Fibroblast of villous mesenchyme (primary cell): ENCODE measurements around the gene TTYH2. TPM values are rescaled to one million over a fixed set of nuclear protein-coding genes. Genes with fewer than 3 reads are reported as not detected.

Experiments
- DNase-seq: peaks from one replicate; pipeline ENCODE4 v3.0.0-alpha.2; 2010; ENCODE audit warnings: low read depth
- H3K4me3 ChIP-seq: 2 replicates; pipeline ENCODE4 v1.5.1; 2011; ENCODE audit warnings: low read depth, mild to moderate bottlenecking, low read length
- CTCF ChIP-seq: IDR thresholded peaks from 2 replicates; pipeline ENCODE4 v1.5.1; 2012; ENCODE audit warnings: low read depth, mild to moderate bottlenecking, low read length; ENCODE audit not compliant: insufficient read depth
- total RNA-seq: library from RNA; depleted of rRNA; stranded (reverse); fragments of >200 nt; gene quantifications from 2 replicates; pipeline ENCODE4 v1.2.3, GENCODE V29; 2012

TTYH2 gene
- total RNA-seq, 1 donor = 1.3 TPM

DNA sequence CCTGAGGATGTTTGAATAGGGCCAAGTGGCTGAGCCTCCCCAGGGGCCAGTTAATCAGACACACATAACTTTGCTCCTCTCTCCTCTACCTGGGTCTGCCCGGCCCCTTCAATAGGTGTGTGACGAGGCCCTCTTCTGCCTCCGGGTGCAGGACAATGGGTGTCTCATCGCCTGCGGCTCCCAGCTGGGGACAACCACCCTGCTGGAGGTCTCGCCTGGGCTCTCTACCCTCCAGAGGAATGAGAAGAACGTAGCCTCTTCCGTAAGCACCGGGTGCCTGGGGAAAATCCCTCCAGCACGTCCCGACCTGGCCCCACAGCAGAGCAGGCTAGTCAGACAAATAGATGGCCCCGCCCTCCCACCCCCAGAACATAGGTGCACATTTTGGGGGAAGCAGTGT, 96.5 kb downstream of the TTYH2 start:
- TF ChIP-seq CTCF = no peak
- no peak for DNase-seq
- no peak overlapping the region for H3K4me3 ChIP-seq

Other genes starting within 250 kb of the TTYH2 start
- 649 and 860 TPM in 2 replicates for gene RPL38, start 9.9 kb upstream of the TTYH2 start, total RNA-seq
- not detected in 2 replicates for gene DNAI2, start 60.7 kb downstream of the TTYH2 start, total RNA-seq
- not detected in 2 replicates for gene KIF19, start 112.7 kb downstream of the TTYH2 start, total RNA-seq
- gene BTBD17, start 148.3 kb downstream of the TTYH2 start, total RNA-seq = not detected in 2 replicates
- gene GPR142, start 153.9 kb downstream of the TTYH2 start, total RNA-seq = not detected in 2 replicates
- 0.43 and 1.3 TPM in 2 replicates for gene GPRC5C, start 218.5 kb downstream of the TTYH2 start, total RNA-seq